Karpas-422 (cell line): ENCODE measurements around the gene ZIC4. TPM values are rescaled to one million over a fixed set of nuclear protein-coding genes. Genes with fewer than 3 reads are reported as not detected.

ENCODE experiments used
- DNase-seq: peaks from one replicate; pipeline ENCODE4 v3.0.0-alpha.2; 2015
- H2AFZ ChIP-seq: fragments of 200-600 bp; sonication (generic); 2 replicates; pipeline ENCODE4 v1.6.1; 2014; ENCODE audit warnings: antibody characterized with exemption, low read length, mixed read lengths
- H3K27ac ChIP-seq: fragments of 200-600 bp; sonication (generic); 2 replicates; pipeline ENCODE4 v1.5.1; 2014; ENCODE audit warnings: mild to moderate bottlenecking, low read length, moderate library complexity
- H3K27me3 ChIP-seq: fragments of 200-600 bp; sonication (generic); 2 replicates; pipeline ENCODE4 v1.6.1; 2014; ENCODE audit warnings: low read length, mixed read lengths
- H3K36me3 ChIP-seq: fragments of 200-600 bp; sonication (generic); 2 replicates; pipeline ENCODE4 v1.6.1; 2014; ENCODE audit warnings: low read length, mixed read lengths; ENCODE audit not compliant: insufficient read depth
- H3K4me1 ChIP-seq: fragments of 200-600 bp; sonication (generic); 2 replicates; pipeline ENCODE4 v1.6.1; 2014; ENCODE audit warnings: mild to moderate bottlenecking, low read length, mixed read lengths
- H3K4me2 ChIP-seq: fragments of 200-600 bp; sonication (generic); 2 replicates; pipeline ENCODE4 v1.6.1; 2014; ENCODE audit warnings: low read length, low read depth, mild to moderate bottlenecking; ENCODE audit not compliant: poor library complexity, severe bottlenecking
- H3K4me3 ChIP-seq: fragments of 200-600 bp; sonication (generic); 2 replicates; pipeline ENCODE4 v1.5.1; 2014; ENCODE audit warnings: mild to moderate bottlenecking, antibody characterized with exemption, low read length, mixed read lengths
- H3K79me2 ChIP-seq: fragments of 200-600 bp; sonication (generic); 2 replicates; pipeline ENCODE4 v1.6.1; 2014; ENCODE audit warnings: mild to moderate bottlenecking, low read length, mixed read lengths
- H3K9ac ChIP-seq: fragments of 200-600 bp; sonication (generic); 2 replicates; pipeline ENCODE4 v1.6.0; 2014; ENCODE audit warnings: low read length
- H3K9me2 ChIP-seq: fragments of 200-600 bp; sonication (generic), shearing (Covaris generic); replicated peaks from 2 replicates; pipeline ENCODE4 v1.6.0; 2014; ENCODE audit warnings: mild to moderate bottlenecking, low read length, moderate library complexity; ENCODE audit not compliant: insufficient read depth
- H3K9me3 ChIP-seq: fragments of 300-700, 200-600 bp; sonication (generic); 2 replicates; pipeline ENCODE4 v1.6.1; 2014; ENCODE audit warnings: low read length, mixed read lengths
- H4K20me1 ChIP-seq: fragments of 200-600 bp; sonication (generic); 2 replicates; pipeline ENCODE4 v1.6.1; 2014; ENCODE audit warnings: mild to moderate bottlenecking, antibody characterized with exemption, low read length, low read depth; ENCODE audit not compliant: insufficient read depth
- total RNA-seq: library from RNA; depleted of rRNA; stranded (reverse); fragments of >200 nt; shearing (Covaris generic); gene quantifications from 2 replicates; pipeline ENCODE4 v1.2.3, GENCODE V29; 2014; ENCODE audit warnings: low replicate concordance

Gene ZIC4
- total RNA-seq, 1 experiment from 2014 or later, result not detected

GRCh38 chr3:147425388-147425850 lies 19.1 kb upstream of the ZIC4 start:
- no peak for DNase-seq
- Histone ChIP-seq H3K4me2 (no peak overlapping the region), H3K9ac (no peak overlapping the region), H3K4me3 (no peak overlapping the region), H3K4me1 (no peaks in the 10 kb centered on the region), H3K9me3 (peaks cover 7% of the 10 kb centered on the region), H3K9me2 (no peaks in the 10 kb centered on the region), H3K27ac (no peak overlapping the region), H3K27me3 (no peaks in the 10 kb centered on the region), H3K36me3 (no peaks in the 10 kb centered on the region), H4K20me1 (no peaks in the 10 kb centered on the region), H2AFZ (no peak overlapping the region), H3K79me2 (no peaks in the 10 kb centered on the region)

GRCh38 chr3:147424581-147425387 lies 18.4 kb upstream of the ZIC4 start:
- H4K20me1 ChIP-seq, result no peaks in the 10 kb centered on the region
- H3K9ac ChIP-seq, result no peak overlapping the region
- no peaks in the 10 kb centered on the region for H3K36me3 ChIP-seq
- no peaks in the 10 kb centered on the region for H3K9me2 ChIP-seq
- no peak overlapping the region for H3K4me2 ChIP-seq
- H3K4me3 ChIP-seq, result no peak overlapping the region
- H3K27ac ChIP-seq, result no peak overlapping the region
- H3K79me2 ChIP-seq, result no peaks in the 10 kb centered on the region
- no peak overlapping the region for H2AFZ ChIP-seq
- H3K9me3 ChIP-seq, result peaks cover 14% of the 10 kb centered on the region
- no peak for DNase-seq
- no peaks in the 10 kb centered on the region for H3K27me3 ChIP-seq
- no peaks in the 10 kb centered on the region for H3K4me1 ChIP-seq

- Histone ChIP-seq H3K79me2 (no peaks in the 10 kb centered on the region), H3K9me3 (peaks cover 17% of the 10 kb centered on the region), H3K27me3 (no peaks in the 10 kb centered on the region), H3K36me3 (no peaks in the 10 kb centered on the region), H3K4me3 (no peak overlapping the region), H3K27ac (no peak overlapping the region), H2AFZ (no peak overlapping the region), H3K4me1 (no peaks in the 10 kb centered on the region), H4K20me1 (no peaks in the 10 kb centered on the region), H3K4me2 (no peak overlapping the region), H3K9me2 (no peaks in the 10 kb centered on the region), H3K9ac (no peak overlapping the region)
- DNase-seq, result no peak
Measured at GRCh38 chr3:147423798-147424580, 17.6 kb upstream of the ZIC4 start.

- Histone ChIP-seq H3K9ac (no peak overlapping the region), H3K9me2 (no peaks in the 10 kb centered on the region), H3K9me3 (peaks cover 17% of the 10 kb centered on the region), H3K4me2 (no peak overlapping the region), H3K4me1 (no peaks in the 10 kb centered on the region), H3K27ac (no peak overlapping the region), H3K27me3 (no peaks in the 10 kb centered on the region), H3K4me3 (no peak overlapping the region), H4K20me1 (no peaks in the 10 kb centered on the region), H3K79me2 (no peaks in the 10 kb centered on the region), H2AFZ (no peak overlapping the region), H3K36me3 (no peaks in the 10 kb centered on the region)
- no peak for DNase-seq
Measured at GRCh38 chr3:147423537-147423797, 17.1 kb upstream of the ZIC4 start.

GRCh38 chr3:147422601-147423536 lies 16.5 kb upstream of the ZIC4 start:
- no peaks in the 10 kb centered on the region for H3K79me2 ChIP-seq
- H3K4me1 ChIP-seq, result no peaks in the 10 kb centered on the region
- no peaks in the 10 kb centered on the region for H3K36me3 ChIP-seq
- H4K20me1 ChIP-seq, result no peaks in the 10 kb centered on the region
- H3K27ac ChIP-seq, result no peak overlapping the region
- no peaks in the 10 kb centered on the region for H3K27me3 ChIP-seq
- peaks cover 17% of the 10 kb centered on the region for H3K9me3 ChIP-seq
- H2AFZ ChIP-seq, result no peak overlapping the region
- H3K4me3 ChIP-seq, result no peak overlapping the region
- no peak overlapping the region for H3K4me2 ChIP-seq
- no peak overlapping the region for H3K9ac ChIP-seq
- DNase-seq, result no peak
- no peaks in the 10 kb centered on the region for H3K9me2 ChIP-seq

GRCh38 chr3:147422196-147422595 lies 15.9 kb upstream of the ZIC4 start:
- Histone ChIP-seq H3K9ac (no peak overlapping the region), H2AFZ (no peak overlapping the region), H3K4me1 (no peaks in the 10 kb centered on the region), H3K4me3 (no peak overlapping the region), H3K36me3 (no peaks in the 10 kb centered on the region), H4K20me1 (no peaks in the 10 kb centered on the region), H3K4me2 (no peak overlapping the region), H3K27ac (no peak overlapping the region), H3K79me2 (no peaks in the 10 kb centered on the region), H3K27me3 (no peaks in the 10 kb centered on the region), H3K9me2 (no peaks in the 10 kb centered on the region), H3K9me3 (peaks cover 17% of the 10 kb centered on the region)
- DNase-seq, result no peak

- Histone ChIP-seq H3K27me3 (no peaks in the 10 kb centered on the region), H3K4me3 (no peak overlapping the region), H3K79me2 (no peaks in the 10 kb centered on the region), H4K20me1 (no peaks in the 10 kb centered on the region), H3K9me2 (no peaks in the 10 kb centered on the region), H3K9ac (no peak overlapping the region), H3K9me3 (peaks cover 17% of the 10 kb centered on the region), H3K4me1 (no peaks in the 10 kb centered on the region), H2AFZ (no peak overlapping the region), H3K36me3 (no peaks in the 10 kb centered on the region), H3K4me2 (no peak overlapping the region), H3K27ac (no peak overlapping the region)
- no peak for DNase-seq
Measured at GRCh38 chr3:147421184-147421912, 15.0 kb upstream of the ZIC4 start.
